KOPT-K1 (cell line): ENCODE results near the gene ULK1.

Source experiments
- H3K27ac ChIP-seq: fragments of 200-600 bp; sonication (generic); 2 replicates; pipeline ENCODE4 v1.5.1; 2016; ENCODE audit warnings: antibody characterized with exemption, mild to moderate bottlenecking, low read depth, low read length; ENCODE audit not compliant: poor library complexity, severe bottlenecking
- H3K36me3 ChIP-seq: fragments of 200-600 bp; sonication (generic); 2 replicates; pipeline ENCODE4 v1.5.1; 2017; ENCODE audit warnings: antibody characterized with exemption, mild to moderate bottlenecking, low read length, moderate library complexity; ENCODE audit not compliant: insufficient read depth
- H3K9me3 ChIP-seq: fragments of 200-600 bp; sonication (generic); 2 replicates; pipeline ENCODE4 v1.5.1; 2017; ENCODE audit warnings: antibody characterized with exemption, low read length, mild to moderate bottlenecking; ENCODE audit not compliant: insufficient read depth, poor library complexity, severe bottlenecking

ULK1 gene

GRCh38 chr12:131962069-131962468 is 67.6 kb downstream of the ULK1 start:
- Histone ChIP-seq H3K36me3 (peaks cover 47% of the 10 kb centered on the region), H3K9me3 (no peaks in the 10 kb centered on the region), H3K27ac (no peak overlapping the region)

- H3K27ac ChIP-seq: no peak overlapping the region
- peaks cover 47% of the 10 kb centered on the region for H3K36me3 ChIP-seq
- no peaks in the 10 kb centered on the region for H3K9me3 ChIP-seq
Observed at GRCh38 chr12:131963381-131963780, 69.0 kb downstream of the ULK1 start.

- no peaks in the 10 kb centered on the region for H3K9me3 ChIP-seq
- peaks cover 53% of the 10 kb centered on the region for H3K36me3 ChIP-seq
- H3K27ac ChIP-seq: no peak overlapping the region
Observed at GRCh38 chr12:131965073-131965472, 70.7 kb downstream of the ULK1 start.

GRCh38 chr12:131971226-131971625 is 76.8 kb downstream of the ULK1 start:
- no peak overlapping the region for H3K27ac ChIP-seq
- H3K36me3 ChIP-seq: peaks cover 41% of the 10 kb centered on the region

More at GRCh38 chr12:131971226-131971625, 76.8 kb downstream of the ULK1 start:
- H3K9me3 ChIP-seq: no peaks in the 10 kb centered on the region
